Measurements from ENCODE around the gene HUWE1.

Gene HUWE1

DNA sequence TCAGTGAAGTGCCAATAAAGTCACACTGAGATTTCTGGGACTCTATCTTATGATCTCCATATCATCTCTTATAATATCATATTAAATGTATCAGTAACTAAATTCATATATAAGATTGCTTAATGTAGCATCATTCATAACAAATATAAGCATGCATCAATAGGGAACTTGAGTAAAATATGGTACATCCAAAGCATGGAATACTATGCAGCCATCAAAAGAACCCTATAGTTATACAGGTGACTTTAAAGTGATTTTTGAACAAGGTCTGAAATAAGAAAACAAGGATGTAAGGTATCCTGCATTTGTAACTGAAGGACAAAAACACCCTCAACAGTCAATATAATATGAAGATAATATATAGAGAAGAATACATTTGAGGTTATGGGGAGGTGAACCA is 47.3 kb downstream of the HUWE1 start:
- no peak overlapping the region for H3K27ac ChIP-seq (ENCODE audit: low read length)
- no peaks in the 10 kb centered on the region; the same call in 1 of the 2 replicates for H4K20me1 ChIP-seq (ENCODE audit: insufficient read depth, low read length)
- H3K4me3 ChIP-seq (ENCODE audit: low read depth in 1 of 2, low read length in 2 of 2) = no peak overlapping the region
- DNase-seq = no peak
- H2AFZ ChIP-seq (ENCODE audit: low read depth, low read length) = no peak overlapping the region
- no peak overlapping the region for H3K9ac ChIP-seq (ENCODE audit: low read depth, low read length)
- H3K4me1 ChIP-seq (ENCODE audit: insufficient read depth, low read length) = no peaks in the 10 kb centered on the region
- H3K9me3 ChIP-seq (ENCODE audit: insufficient read depth, low read length, severe bottlenecking) = no peaks in the 10 kb centered on the region
- H3K79me2 ChIP-seq (ENCODE audit: insufficient read depth, low read length) = peaks cover 32% of the 10 kb centered on the region; the same call in 1 of the 2 replicates
- ATAC-seq (ENCODE audit: insufficient read depth, low read depth) = no peak
- no peak for TF ChIP-seq EZH2 (IDR thresholded peaks at IDR 0.05; ENCODE audit: borderline replicate concordance, low read depth, low read length, severe bottlenecking)
- TF ChIP-seq, protein P1, sequence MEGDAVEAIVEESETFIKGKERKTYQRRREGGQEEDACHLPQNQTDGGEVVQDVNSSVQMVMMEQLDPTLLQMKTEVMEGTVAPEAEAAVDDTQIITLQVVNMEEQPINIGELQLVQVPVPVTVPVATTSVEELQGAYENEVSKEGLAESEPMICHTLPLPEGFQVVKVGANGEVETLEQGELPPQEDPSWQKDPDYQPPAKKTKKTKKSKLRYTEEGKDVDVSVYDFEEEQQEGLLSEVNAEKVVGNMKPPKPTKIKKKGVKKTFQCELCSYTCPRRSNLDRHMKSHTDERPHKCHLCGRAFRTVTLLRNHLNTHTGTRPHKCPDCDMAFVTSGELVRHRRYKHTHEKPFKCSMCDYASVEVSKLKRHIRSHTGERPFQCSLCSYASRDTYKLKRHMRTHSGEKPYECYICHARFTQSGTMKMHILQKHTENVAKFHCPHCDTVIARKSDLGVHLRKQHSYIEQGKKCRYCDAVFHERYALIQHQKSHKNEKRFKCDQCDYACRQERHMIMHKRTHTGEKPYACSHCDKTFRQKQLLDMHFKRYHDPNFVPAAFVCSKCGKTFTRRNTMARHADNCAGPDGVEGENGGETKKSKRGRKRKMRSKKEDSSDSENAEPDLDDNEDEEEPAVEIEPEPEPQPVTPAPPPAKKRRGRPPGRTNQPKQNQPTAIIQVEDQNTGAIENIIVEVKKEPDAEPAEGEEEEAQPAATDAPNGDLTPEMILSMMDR (IDR thresholded peaks at IDR 0.05; ENCODE audit: borderline replicate concordance, extremely low read depth, low read length, poor library complexity, severe bottlenecking) = no peak
- H3K36me3 ChIP-seq (ENCODE audit: insufficient read depth, low read length) = peaks cover 88% of the 10 kb centered on the region
- no peak overlapping the region for H3K4me2 ChIP-seq (ENCODE audit: insufficient read depth, low read length)
- no peaks in the 10 kb centered on the region for H3K27me3 ChIP-seq (ENCODE audit: insufficient read depth, low read length, poor library complexity)

DNA sequence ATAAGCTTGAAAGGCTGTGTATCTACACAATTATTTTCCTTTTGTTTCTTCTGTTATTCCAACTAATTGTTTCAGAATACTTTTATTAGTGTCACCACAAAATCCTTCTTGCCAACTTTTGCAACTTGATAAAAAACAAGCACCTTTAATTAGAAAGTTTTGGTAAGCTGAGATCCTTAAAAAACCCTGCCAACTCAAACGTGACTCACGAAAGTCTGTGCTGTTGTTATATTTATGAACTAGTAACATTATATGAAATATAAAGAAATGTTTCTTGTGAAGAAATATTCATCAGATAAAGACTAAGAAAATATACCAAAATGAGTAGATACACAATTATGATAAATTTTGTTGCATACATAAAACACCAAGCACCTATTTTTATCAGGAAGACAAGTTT is 49.0 kb downstream of the HUWE1 start:
- Histone ChIP-seq H4K20me1 (ENCODE audit: insufficient read depth, low read length) (no peaks in the 10 kb centered on the region; the same call in 1 of the 2 replicates), H2AFZ (ENCODE audit: low read depth, low read length) (no peak overlapping the region), H3K4me2 (ENCODE audit: insufficient read depth, low read length) (no peak overlapping the region), H3K4me3 (ENCODE audit: low read depth in 1 of 2, low read length in 2 of 2) (no peak overlapping the region), H3K9ac (ENCODE audit: low read depth, low read length) (no peak overlapping the region), H3K79me2 (ENCODE audit: insufficient read depth, low read length) (peaks cover 32% of the 10 kb centered on the region; the same call in 1 of the 2 replicates), H3K27me3 (ENCODE audit: insufficient read depth, low read length, poor library complexity) (no peaks in the 10 kb centered on the region), H3K9me3 (ENCODE audit: insufficient read depth, low read length, severe bottlenecking) (no peaks in the 10 kb centered on the region), H3K4me1 (ENCODE audit: insufficient read depth, low read length) (no peaks in the 10 kb centered on the region), H3K36me3 (ENCODE audit: insufficient read depth, low read length) (peaks cover 87% of the 10 kb centered on the region), H3K27ac (ENCODE audit: low read length) (no peak overlapping the region)
- TF ChIP-seq, protein P1 (IDR thresholded peaks at IDR 0.05; ENCODE audit: borderline replicate concordance, extremely low read depth, low read length, poor library complexity, severe bottlenecking) = no peak
- no peak for TF ChIP-seq EZH2 (IDR thresholded peaks at IDR 0.05; ENCODE audit: borderline replicate concordance, low read depth, low read length, severe bottlenecking)
- ATAC-seq (ENCODE audit: insufficient read depth, low read depth) (no peak), DNase-seq (no peak)

DNA sequence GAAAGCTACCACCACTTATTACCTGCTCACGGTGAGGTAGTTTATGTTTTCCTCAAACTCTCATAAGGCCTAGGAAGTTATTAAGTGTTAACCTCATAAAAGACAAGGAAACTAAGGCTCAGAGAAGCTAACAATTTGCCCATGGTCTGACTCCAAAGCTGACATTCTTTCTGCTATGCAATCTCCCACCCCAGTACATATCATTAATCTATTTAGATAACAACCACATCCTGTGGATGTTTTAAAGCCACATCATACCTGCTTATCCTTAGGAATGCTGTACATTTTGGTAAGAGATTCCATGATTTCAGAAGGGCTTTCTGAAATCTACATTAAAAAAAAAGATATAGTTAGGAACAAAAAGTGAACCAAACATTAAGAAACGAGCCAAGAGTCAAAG is 55.4 kb downstream of the HUWE1 start:
- H3K79me2 ChIP-seq (ENCODE audit: insufficient read depth, low read length) = peaks cover 5% of the 10 kb centered on the region; the same call in 1 of the 2 replicates
- no peak overlapping the region for H3K9ac ChIP-seq (ENCODE audit: low read depth, low read length)
- no peaks in the 10 kb centered on the region for H4K20me1 ChIP-seq (ENCODE audit: insufficient read depth, low read length)
- no peaks in the 10 kb centered on the region for H3K27me3 ChIP-seq (ENCODE audit: insufficient read depth, low read length, poor library complexity)
- TF ChIP-seq, protein P1 (IDR thresholded peaks at IDR 0.05; ENCODE audit: borderline replicate concordance, extremely low read depth, low read length, poor library complexity, severe bottlenecking) = no peak
- TF ChIP-seq EZH2 (IDR thresholded peaks at IDR 0.05; ENCODE audit: borderline replicate concordance, low read depth, low read length, severe bottlenecking) = no peak
- no peaks in the 10 kb centered on the region for H3K9me3 ChIP-seq (ENCODE audit: insufficient read depth, low read length, severe bottlenecking)
- no peak overlapping the region for H3K4me3 ChIP-seq (ENCODE audit: low read depth in 1 of 2, low read length in 2 of 2)
- peaks cover 94% of the 10 kb centered on the region for H3K36me3 ChIP-seq (ENCODE audit: insufficient read depth, low read length)
- ATAC-seq (ENCODE audit: insufficient read depth, low read depth) = no peak
- no peak overlapping the region for H3K4me2 ChIP-seq (ENCODE audit: insufficient read depth, low read length)
- no peak for DNase-seq
- no peak overlapping the region for H3K27ac ChIP-seq (ENCODE audit: low read length)
- no peaks in the 10 kb centered on the region for H3K4me1 ChIP-seq (ENCODE audit: insufficient read depth, low read length)
- no peak overlapping the region for H2AFZ ChIP-seq (ENCODE audit: low read depth, low read length)

DNA sequence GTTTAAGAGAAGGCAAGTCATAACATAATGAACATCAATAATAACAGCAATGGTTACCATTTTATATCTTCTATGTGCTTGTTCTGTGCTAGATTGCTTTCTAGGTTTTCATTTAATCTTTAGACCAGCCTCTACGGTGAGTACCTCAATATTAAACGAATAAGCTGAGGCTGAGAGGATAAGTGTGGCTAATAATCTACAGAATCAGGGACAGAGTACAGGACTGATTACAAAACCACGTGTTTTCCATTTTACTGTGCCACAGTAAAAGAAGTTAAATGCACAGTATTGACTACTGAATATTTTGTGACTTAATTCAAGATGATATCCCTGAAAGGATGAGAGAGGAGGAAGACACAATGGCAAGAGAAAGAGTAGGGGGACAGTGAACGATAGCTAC is 56.3 kb downstream of the HUWE1 start:
- H4K20me1 ChIP-seq (ENCODE audit: insufficient read depth, low read length) = no peaks in the 10 kb centered on the region
- H3K36me3 ChIP-seq (ENCODE audit: insufficient read depth, low read length) = peaks cover 90% of the 10 kb centered on the region
- DNase-seq (no peak), ATAC-seq (ENCODE audit: insufficient read depth, low read depth) (no peak)
- no peaks in the 10 kb centered on the region for H3K9me3 ChIP-seq (ENCODE audit: insufficient read depth, low read length, severe bottlenecking)
- no peak overlapping the region for H3K4me2 ChIP-seq (ENCODE audit: insufficient read depth, low read length)
- H2AFZ ChIP-seq (ENCODE audit: low read depth, low read length) = no peak overlapping the region
- no peak overlapping the region for H3K9ac ChIP-seq (ENCODE audit: low read depth, low read length)
- no peaks in the 10 kb centered on the region for H3K4me1 ChIP-seq (ENCODE audit: insufficient read depth, low read length)
- H3K79me2 ChIP-seq (ENCODE audit: insufficient read depth, low read length) = peaks cover 4% of the 10 kb centered on the region; the same call in 1 of the 2 replicates
- H3K4me3 ChIP-seq (ENCODE audit: low read depth in 1 of 2, low read length in 2 of 2) = no peak overlapping the region
- H3K27ac ChIP-seq (ENCODE audit: low read length) = no peak overlapping the region
- TF ChIP-seq, protein P1 (IDR thresholded peaks at IDR 0.05; ENCODE audit: borderline replicate concordance, extremely low read depth, low read length, poor library complexity, severe bottlenecking) = no peak
- TF ChIP-seq EZH2 (IDR thresholded peaks at IDR 0.05; ENCODE audit: borderline replicate concordance, low read depth, low read length, severe bottlenecking) = no peak
- no peaks in the 10 kb centered on the region for H3K27me3 ChIP-seq (ENCODE audit: insufficient read depth, low read length, poor library complexity)
